ENCODE measurements around the gene ZNF385B.
A peak's percentile ranks its signal among the peaks of the same experiment; 100 is the strongest.
"Not testable (repeated sequence)": the region's sequence is repeated elsewhere in the genome, so short reads cannot be mapped to it uniquely, and the experiment has no call there.

ZNF385B gene

DNA sequence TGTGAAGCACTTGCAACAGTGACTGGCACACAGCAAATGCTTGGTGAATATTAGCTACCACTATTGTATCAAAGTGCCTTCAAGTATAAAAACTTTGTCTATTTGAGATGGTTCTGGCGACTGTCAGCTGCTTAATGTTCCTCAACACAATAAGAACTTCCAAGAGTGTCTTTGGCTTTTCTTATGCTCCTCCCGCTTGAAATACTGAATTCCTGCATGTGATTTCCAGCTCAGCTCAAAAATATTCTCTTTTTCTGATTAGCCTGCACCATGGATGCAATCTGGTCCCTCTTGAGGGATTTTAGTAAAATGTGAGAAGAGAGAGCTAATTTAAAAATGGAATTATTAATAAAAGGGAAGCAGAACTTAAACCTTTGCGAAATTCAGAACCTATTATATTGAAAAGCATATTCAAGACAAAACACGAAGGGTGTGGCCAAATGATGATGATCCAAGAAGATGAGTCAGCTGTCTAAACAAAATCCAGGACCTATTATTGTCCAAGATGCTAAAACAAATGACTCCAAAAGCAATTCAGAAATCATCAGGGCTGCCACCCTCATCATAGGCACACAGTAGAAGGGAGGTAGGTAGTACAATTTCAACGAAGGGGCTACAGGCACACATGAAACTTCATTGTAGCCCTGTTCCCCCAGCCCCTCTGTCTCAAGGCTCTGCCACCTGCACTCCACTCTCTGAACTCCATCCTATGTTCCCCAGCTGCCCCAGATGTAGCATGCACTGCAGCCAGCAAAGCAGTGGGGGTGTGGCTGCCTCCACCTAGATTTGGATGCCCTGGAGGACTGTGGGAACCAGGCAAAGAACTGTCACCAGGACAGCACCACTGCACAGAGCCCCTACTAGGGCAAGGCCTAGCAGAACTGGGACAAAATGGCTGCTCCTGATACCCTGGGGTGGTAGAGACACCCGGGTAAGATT, 190.1 kb downstream of the ZNF385B start:
- DNase-seq = no peak

DNA sequence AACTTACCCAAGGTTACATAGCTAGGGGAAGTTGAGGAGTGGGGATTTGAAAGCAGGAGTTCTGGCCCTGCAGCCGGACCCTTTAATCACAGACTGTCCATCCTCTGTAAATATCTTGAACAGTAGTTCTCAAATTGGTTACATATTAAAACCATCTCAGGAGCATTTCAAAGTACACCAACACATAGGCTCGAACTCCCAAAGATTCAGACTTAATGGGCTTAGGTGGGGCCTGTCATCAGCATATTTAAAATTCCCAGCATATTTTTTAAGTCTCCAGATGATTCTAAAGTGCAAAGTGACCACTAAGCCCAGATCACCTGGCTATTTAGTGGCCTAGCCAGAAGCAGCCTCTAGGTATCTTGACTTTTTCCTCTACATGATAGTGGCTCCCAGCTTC, 192.2 kb downstream of the ZNF385B start:
- no peak for DNase-seq

DNA sequence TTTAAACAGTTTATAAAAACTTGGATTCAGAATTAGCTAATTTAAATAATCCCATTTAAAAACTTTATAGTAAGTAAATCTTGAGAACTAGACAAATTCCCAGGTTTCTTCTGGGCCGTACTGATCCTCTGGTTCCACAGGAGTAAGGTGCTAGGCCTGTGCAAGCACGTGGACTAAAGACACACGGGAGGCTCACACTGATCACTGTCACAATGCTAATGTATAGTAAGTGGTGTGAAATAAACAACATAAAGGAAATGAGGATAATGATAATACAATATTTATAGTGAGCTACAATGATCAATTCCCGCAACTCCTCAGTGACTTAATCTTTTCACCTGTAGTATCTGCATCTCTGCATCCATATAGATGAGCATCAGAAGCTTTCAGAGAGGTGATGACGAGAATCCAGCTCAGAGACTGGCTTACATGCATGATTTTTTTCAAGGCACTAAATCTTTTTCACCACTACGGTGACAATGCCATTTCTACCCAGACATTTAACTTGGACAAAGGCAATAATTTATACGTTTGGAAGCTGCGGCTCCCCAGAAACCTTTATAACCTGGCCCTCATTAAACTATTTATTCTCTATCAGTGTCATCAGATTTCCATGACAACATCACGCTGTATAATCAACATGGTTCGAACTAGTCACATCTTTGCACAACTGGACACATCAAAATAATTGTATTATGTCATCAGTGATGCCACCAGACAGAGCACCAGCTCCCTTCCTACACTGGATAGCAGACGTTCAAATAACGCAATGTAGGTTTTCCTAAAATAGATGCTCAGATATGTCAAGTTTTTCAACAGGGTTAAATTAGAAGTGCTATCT, 196.2 kb downstream of the ZNF385B start:
- no peak for DNase-seq

DNA sequence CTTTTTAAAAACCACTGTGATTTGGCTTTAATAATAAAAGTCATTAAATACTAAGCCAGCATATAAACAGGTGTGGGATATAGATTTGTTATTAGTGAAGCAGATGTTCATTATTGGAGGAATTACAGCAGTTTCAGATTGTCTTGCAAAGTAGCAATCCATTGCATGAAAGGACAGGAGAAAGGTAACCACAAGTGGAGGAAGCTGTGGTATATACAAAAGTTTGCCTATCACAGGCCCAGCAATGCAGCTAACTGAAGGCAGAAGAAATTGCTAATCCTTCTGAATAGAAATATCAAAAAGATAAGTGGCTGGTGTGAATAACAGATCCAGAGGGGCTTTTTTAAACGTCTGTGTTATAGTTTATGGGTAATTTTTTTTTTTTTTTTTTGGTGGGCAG, 199.4 kb downstream of the ZNF385B start:
- no peak for DNase-seq

DNA sequence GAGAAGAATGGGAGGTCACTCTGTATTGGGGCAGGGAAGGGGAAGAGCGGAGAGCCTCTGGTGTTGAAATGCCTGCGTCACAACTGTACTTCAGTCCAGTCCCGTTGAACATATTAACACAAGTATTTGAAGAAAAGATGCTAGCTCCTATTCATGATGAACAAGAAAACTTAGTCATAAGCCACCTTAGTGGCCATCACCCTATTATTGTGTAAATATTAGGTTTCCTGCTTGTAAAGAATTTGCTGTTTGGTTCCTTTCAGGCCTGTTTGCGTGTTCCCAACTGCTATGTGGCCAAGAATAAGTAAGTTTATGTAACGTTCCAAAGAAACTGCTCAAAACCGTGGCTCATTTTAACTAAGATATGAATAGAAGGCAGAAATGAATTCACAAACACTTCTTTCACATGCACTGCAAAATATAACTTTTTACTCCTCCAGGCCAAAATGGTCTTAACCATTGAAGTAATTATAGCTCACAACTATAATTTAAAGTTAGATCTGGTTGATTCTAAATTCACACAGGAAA, 204.3 kb downstream of the ZNF385B start:
- DNase-seq = no peak

DNA sequence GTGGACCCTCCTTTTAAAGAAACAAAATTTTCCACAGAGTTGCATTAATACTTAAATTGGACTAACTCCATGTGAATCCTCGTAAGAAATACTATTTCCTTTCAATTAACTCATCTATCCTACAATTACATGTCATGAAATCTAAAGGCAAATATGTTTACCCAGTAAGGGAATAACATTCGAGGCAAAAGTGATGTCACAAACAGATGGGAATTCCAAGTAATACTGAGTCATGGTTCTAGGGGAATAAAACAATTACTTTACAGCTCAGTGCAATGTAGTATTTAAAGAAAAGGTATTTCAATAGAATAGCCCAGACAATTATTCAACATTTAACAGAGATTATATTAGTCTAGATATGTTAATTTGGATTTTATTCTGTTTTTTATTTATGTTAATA, 205.8 kb downstream of the ZNF385B start:
- no peak for DNase-seq

DNA sequence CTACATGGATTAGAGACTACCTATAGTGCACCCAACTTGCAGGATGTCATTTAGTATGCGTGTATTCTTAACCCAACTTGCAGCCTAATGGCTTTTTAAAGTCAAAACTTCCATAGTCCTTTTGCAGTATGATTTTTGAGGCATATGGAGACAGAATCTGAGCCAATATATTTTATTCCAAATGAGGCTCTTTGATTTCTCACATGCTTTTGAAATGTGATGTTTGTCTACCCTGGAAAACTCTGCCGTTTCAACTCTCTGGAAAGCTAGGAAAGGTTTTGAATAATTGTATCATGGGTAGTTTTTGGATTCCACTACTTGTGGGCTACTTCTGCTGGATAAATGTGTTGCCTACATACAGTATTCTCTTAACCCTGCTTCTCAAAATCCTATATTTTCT, 206.6 kb downstream of the ZNF385B start:
- DNase-seq = no peak

DNA sequence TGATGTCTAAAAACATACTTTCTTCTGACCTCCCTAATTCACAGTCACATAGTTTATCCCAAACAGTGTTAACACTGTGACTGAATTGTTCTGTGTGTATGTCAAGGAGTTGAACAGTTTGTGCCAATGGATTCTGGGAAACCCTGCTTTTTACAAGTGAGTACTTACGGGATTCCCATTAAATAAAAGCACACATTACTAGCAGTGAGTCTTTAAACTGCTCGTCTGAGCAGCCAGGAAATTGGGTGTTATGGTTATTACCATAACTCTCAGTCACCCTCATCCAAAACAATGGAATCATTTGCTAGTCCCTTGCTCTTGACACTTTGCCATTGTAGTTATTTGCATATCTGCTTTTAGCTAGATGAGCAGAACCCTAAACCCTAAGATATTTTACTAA, 209.1 kb downstream of the ZNF385B start:
- no peak for DNase-seq

DNA sequence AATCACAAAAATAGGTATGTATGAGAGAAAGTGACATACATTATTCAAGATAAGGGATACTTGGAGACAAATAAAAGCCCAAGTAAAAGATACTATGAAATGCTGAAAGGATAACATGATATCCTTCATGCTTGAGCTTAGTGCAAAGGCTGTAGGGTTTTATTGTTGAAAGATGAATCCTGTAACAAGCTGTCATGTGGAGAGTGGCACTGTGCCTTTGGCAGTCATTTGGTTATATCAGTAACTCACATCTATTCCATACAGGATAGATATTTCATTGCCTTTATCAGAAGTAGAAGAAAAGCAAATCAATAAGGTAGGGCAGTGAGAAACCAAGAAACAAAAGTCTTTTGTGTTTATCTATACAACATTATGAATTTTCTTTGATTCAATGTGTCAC, 211.0 kb downstream of the ZNF385B start:
- no peak for DNase-seq

DNA sequence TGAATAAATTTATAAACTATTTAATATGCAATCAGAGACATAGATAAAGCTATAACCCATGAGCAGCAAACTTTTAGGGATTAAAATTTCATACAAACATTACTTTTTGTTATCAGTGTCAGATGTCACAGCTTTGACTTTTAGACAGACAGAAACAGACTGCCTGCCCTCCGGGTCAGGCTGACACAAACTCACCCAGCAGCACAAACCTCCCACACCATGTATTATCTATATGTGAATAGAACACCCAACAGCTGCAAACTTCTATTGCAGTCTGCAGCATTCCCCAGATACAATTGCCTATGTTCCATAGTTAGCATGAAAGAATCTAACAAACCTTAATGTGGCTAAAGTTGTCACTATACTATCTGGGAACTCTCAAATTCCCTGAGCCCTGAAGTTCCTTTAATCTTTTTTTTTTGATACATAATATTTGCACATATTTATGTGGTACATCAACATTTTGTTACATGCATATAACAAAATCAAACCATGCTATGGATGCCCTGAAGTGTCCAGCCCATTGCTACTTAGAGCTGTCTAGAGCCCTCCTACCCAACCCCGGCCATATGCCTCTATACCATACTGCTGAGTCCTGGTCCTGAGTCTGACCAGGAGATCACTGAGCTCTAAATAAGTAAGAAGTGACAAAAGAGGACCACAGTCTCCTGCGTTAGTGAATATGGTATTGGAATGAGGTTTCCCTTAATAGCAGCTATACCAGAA, 214.4 kb downstream of the ZNF385B start:
- no peak for DNase-seq

DNA sequence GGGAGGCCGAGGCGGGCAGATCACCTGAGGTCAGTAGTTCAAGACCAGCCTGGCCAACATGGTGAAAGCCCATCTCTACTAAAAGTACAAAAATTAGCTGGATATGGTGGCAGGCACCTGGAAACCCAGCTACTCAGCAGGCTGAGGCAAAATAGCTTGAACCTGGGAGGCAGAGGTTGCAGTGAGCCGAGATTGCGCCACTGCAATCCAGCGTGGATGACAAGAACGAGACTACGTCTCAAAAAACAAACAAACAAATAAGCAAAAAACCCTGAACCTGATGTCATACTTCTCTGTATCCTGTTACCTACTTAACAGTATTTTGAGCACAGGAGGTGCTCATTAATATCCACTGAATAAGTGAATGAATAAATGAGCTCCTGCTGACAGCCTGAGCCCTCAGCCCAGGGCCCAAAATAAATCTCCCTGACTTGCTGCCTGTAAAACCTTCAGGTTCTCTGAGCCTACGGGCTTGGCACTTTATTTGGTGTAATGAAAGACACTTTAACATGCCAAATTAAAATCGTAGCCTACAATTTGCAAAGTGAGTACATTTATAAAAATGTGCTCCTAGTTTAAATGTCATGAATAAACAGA, 215.1 kb downstream of the ZNF385B start:
- no peak for DNase-seq

DNA sequence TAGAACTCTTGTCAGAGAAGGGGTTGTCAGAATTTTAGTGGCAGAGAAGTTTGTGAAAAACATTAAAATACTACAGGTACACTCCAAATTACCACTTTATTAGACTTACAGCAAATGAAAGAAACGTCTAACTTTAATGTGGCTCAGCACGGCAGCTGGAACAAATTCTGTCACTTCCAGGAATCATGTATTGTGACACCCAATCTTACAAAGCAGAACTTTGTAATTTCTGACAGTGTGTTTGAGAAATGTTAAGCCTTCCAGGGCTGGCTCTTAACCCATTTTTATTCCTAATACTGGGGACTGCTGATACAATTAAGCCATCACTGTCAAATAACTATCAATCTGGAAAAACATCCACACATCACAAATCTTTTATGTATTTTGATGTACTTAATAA, 216.4 kb downstream of the ZNF385B start:
- DNase-seq = no peak

DNA sequence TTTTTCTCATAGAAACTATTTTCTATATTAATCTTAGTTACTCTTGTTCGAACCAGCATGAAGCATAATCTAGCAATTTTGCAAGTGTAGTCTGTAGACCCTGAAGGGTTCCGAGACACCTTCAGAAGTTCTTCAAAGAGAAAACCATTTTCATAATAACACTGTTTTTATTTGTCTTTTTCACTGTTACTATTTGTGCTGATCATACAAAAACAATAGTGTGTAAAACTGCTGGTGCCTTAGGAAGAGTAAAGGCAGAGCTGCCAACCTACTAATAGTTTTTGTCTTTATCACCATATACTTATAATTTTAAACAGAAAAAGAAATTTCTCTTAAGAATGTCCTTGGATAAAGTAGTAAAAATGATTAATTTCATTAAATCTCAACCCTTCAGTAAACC, 218.9 kb downstream of the ZNF385B start:
- no peak for DNase-seq

DNA sequence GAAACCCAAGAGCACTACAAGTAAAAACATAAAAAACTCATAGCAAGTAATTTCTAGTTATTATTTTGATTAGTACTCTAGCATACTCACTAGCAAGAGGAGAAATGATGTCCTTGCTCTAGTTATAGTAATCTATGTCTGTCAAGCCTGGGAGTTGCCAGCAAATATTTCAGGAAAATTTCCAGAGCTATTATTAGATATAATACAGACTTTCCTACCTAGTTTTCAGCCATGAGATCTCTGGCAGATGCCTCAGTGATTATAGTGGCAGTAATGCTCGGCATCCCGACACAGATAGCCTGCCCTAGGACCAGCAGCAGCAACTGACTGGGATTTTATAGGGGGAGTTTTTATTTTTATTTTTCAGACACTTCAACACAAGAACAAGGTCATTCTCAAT, 224.4 kb downstream of the ZNF385B start:
- DNase-seq = no peak

DNA sequence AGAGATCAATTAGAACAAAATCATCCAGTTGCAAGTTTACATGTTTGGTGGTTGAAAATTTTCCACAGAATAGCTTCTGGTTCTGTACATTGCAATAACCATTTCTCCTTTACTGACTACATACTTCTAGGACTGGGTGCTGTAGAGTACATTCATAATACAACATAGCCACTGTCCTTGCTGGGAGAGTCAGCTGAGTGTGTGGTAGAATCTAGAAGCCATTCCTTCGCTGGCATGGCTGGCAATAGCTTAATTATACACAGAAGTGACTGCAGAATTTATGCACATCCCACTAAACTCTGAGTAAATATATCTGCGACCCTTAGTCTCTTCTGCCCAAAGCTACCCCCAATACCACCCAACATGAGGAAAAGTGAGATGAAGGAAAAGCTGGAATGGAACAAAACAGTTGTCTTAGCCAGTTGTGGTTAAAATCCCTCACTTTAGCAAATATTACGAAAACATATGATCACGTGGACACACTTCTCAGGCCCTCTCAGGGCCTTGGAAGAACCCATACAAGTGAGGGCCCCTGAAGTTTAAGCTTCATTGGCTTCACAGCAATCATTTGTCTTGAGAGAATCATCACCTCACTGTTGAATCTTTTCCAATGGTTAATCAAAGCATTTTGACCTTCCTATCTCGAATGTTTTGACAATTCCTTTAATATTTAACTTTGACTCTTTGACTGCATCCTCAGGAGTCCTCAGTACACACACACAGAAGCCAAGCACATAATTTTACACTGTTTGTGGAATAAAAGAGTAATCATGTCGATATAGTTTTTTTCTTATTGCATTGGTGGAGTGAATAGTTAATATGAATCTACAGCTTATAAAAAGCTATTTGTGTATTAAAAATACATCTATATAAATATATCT, 225.1 kb downstream of the ZNF385B start:
- no peak for DNase-seq

DNA sequence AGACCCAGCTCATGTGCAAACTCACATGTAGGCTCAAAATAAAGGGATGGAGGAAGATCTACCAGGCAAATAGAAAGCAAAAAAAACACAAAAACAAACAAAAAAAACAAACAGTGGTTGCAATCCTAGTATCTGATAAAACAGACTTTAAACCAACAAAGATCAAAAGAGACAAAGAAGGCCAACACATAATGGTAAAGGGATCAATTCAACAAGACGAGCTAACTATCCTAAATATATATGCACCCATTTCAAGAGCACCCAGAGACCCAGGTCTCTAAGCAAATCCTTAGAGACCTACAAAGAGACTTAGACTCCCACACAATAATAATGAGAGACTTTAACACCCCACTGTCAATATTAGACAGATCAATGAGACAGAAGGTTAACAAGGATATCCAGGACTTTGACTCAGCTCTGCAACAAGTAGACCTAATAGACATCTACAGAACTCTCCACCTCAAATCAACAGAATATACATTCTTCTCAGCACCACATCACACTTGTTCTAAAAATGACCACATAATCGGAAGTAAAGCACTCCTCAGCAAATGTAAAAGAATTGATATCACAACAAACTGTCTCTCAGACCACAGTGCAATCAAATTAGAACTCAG, 229.5 kb downstream of the ZNF385B start:
- DNase-seq = not testable (repeated sequence)

DNA sequence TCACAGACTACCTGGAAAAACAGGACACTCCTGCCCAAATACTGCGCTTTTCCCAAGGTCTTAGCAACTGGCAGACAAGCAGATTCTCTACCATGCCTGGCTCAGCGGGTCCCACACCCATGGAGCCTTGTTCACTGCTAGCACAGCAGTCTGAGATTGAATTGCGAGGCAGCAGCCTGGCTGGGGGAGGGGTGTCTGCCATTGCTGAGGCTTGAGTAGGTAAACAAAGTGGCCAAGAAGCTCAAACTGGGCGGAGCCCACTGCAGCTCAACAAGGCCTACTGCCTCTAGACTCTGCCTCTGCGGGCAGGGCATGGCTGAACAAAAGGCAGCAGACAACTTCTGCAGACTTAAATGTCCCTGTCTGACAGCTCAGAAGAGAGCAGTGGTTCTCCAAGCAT, 231.6 kb downstream of the ZNF385B start:
- DNase-seq = peak; percentile 54

DNA sequence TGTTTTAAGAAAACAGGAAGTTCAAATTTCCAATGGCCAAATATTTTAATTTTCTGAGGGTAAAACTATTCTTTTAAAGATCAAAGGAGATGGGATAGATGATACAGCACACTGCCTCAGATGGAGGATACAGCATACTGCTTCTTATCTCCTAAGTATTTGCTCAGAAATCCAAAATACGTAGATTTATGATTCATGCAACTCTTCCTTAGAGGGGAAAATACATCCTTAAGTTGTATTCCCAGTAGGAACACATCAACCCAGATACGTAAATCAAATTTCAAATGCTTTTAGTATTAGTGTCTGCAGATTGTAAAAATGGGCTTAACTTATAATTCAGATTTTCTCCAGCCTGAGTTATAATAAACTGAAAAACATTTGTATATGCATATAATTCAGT, 235.2 kb downstream of the ZNF385B start:
- no peak for DNase-seq

DNA sequence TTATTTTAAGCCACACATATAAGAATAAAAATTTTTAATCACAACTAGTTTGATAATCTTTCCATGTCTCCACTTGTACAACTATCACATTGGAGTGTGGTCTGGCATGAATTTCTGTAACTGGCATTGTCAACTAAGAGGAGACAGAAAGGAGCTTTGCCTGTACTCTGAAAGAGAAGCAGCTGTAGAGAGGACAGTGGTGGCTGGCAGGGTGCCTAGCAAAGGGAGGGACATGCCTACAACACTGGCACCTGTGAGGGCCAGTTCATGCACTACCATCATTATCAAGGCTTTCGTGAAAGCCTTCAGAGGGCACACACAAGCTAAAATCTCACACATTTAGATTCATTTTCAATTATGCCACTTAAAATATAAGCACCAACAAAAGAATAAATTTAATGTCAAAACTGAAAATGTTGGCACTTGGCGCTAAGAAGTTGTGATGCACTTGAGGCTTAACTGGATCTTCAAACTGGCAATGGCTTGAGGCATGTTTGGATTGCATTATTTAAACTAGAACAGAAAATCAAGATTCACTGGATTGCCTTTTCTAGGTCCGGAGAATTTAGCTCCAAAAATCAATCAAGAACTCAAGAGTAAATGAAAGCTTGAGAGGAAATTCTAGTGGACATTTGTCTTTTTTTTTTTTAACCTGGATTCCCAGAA, 238.6 kb downstream of the ZNF385B start:
- DNase-seq = no peak

DNA sequence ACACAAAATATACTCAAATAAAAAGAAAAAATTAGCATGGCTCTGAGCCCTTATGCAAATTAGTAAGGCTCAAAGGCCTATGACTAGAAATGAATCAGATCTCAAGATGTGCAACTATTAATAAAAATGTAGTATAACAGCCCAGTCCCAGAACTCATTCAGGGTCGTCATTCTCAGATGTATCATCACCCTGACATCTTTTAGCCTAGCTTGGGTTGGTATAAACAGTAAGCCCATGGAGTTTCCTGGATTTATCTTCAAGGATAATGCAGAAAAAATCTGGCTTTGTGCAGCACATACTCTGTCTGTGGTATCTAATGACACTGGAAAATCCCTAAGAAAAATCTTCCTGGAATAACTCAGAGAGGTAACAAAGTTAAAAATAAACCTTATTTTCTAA, 239.3 kb downstream of the ZNF385B start:
- no peak for DNase-seq
